GM12872 (cell line): ENCODE data around the gene CALML6.

Source experiments
- TF ChIP-seq, protein P1 (sequence below): IDR thresholded peaks from 3 replicates; pipeline ENCODE4 v1.5.1; 2011; ENCODE audit warnings: low read depth, mild to moderate bottlenecking, low read length, moderate library complexity; ENCODE audit not compliant: insufficient read depth

CALML6 gene

DNA sequence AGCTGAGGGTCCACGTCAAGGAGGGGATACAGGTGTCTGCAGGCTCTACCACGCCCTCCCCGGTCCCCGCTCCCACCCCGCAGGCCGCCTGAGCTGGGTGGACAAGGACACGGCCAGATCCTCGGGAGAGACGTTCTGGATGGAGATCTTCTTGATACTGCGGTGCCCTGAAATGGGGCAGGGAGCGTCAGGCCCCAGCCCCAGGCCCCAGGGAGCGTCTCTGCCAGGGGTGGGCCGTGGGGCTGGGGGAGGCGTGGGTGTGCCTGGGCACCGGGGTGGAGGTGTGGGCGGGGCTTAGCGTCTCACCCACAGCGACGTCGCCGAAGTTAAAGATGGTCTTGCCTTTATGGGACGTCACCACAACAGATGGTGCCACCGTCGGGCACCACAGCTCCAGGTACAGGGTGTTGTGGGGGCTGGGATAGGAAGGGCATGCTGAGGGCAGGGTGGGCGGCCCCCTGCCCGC, 11.3 kb downstream of the CALML6 start:
- TF ChIP-seq, protein P1, sequence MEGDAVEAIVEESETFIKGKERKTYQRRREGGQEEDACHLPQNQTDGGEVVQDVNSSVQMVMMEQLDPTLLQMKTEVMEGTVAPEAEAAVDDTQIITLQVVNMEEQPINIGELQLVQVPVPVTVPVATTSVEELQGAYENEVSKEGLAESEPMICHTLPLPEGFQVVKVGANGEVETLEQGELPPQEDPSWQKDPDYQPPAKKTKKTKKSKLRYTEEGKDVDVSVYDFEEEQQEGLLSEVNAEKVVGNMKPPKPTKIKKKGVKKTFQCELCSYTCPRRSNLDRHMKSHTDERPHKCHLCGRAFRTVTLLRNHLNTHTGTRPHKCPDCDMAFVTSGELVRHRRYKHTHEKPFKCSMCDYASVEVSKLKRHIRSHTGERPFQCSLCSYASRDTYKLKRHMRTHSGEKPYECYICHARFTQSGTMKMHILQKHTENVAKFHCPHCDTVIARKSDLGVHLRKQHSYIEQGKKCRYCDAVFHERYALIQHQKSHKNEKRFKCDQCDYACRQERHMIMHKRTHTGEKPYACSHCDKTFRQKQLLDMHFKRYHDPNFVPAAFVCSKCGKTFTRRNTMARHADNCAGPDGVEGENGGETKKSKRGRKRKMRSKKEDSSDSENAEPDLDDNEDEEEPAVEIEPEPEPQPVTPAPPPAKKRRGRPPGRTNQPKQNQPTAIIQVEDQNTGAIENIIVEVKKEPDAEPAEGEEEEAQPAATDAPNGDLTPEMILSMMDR: no peak

DNA sequence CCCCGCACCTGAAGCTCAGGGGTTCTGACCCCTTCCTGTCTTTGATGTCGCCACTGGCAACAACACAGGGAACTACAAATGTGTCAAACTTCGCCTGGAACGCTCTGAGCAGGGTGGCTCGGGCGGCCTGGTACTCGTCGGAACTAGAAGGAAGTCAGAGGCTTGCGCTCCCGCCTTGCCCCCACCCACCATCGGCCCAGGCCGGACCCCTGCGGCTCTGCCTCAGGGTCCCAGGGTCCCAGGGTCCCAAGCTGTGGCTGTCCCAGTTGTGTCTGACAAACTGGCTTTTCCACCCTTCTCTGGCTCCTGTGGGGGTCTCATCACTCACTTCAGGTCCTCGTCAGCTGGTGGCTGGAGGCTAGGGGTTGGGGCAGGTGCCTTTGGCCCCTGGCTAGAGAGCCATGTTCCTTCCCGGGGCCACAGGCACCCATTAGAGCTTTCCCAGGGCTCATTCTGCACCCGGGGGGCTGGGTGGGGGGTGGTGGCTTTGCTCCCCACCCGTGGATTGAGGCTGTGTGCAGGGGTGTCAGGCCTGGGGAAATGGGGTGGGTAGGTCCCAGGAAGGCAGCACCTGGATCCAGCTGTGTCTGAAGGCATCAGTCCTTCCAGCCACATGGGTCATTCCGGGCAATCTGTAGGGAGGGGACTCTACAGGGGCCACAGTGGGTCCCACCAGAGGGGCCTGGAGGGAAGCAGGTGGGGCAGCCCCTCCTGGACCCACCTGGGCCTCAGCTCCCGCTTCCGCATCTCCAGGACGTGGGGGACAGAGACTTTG, 12.0 kb downstream of the CALML6 start:
- TF ChIP-seq, protein P1: no peak

DNA sequence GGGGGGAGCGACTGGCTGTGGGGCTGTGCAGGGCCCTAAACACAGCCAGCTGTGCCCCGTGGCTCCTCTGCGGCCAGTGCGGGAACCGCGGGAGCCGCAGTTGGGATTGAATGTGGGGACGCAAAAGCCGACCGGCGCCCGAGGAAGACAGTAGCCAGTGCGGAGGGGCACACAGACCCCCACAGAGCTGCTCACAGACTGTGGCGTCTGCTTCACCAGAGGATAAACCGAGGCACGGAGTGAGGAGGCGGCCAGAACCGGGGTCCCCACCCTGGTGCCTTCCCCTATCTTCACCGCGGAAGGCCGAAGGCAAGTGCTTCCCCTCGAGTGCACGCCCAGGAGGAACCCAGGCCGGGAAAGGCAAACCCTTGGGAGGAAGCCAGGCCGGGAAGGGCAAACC, 12.7 kb downstream of the CALML6 start:
- TF ChIP-seq, protein P1: no peak

DNA sequence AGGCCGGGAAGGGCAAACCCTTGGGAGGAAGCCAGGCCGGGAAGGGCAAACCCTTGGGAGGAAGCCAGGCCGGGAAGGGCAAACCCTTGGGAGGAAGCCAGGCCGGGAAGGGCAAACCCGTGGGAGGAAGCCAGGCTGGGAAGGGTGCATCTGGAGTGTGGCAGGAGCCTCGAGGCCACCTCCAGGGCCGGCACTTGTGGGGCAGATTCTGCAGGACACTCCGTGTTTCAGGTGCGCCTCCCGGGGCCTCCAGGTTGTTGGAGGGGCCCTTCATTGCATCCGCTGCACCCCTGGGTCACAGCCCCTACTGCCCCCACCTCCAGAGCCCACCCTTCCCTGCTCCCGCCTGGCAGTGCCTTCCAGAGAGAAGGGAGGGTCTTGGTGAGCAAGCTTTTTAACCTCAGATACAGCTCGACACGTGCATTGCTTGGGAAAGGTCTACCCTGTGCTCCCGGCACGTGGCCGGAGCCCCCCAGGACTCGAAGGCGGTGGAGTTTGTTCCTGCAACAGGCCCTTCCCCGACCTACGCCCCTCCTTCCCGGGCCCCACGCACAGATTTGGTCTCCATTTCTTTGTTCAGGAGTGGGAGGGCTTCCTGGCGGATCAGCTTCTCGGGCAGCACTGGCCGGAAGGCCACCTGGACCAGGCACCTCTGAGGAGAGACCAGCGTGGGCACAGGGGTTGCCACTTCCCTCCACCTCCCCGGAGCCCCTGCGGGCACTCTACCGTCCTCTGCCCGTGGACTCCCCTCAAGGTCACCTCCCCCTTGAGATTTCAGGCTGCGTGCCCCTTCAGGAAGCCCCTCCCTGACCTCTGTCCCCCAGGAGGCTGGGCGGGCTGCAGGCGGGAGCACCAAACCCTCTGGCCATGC, 13.4 kb downstream of the CALML6 start:
- TF ChIP-seq, protein P1: no peak

DNA sequence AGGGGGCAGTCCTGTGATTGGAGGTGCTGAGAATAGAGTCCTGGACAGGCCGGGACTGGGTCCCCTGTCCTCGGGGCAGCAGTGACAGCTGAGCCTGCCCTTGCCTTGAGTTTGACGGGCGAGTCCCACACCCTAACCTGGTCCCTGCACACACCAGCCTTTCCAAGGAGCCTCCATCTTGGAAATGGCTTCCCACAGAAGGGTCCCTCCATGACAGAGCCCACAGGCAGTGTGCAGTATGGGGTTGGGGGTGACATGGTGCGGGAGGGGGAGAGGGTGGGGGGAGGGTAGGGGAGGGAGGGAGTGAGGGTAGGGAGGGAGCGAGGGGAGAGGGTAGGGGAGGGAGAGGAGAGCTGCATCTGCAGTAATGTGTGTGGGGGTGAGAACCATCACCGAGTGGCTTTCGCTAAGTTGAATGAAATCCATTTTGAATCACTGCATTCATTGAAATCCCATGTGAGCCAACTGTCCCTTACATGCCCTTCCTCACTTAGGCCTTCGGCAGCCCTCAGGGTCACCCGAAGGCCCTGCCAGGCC, 14.1 kb downstream of the CALML6 start:
- TF ChIP-seq, protein P1: no peak

DNA sequence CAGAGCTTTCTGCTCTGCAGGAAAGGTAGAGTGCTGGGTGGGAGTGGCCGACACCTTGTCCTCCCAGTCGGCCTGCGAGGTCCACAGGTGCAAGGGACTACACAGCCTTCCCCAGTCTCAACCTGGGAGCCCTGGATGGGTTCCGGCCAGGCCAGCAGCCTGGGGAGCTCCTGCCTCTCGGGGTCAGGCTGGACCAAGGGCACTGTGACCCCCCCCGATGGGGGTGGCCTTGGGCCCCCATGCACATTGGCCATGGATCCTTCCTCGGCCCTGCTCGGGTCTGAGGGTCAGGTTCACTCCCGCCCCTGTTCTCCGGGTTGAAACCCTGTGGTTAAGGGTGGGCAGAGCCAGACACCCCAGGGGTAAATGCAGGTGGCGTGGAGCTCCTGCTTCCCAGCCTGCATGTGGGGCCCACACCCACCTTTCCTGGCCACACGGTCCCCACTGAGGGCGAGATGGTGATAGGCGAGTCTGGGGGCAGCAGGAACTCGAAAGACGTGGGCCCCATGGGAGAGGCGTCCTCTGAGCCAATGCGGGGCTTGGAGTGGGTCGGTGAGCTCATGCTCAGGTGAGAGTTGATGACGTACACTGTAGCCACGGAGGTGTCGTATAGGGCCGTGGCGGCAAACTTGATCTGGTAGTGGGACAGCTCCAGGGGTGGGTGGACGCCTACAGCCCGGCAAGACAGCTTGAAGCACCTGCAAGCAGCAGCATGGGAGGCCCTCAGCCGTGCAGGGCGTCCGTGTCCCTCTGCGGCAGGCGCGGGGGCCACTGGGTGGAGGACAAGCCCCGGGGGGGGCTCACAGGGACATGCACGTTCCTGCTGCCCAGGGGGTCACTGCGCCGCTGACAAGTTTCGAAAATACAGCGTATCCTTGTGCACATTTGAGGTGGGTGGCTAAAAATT, 14.8 kb downstream of the CALML6 start:
- TF ChIP-seq, protein P1: no peak
